WTC11 (cell line): ENCODE measurements around the gene SRSF6.

Source experiments
- ATF1 ChIP-seq: sonication (generic); formaldehyde crosslinking; IDR thresholded peaks from 2 replicates; pipeline ENCODE4 v1.8.1; 2023; ENCODE audit warnings: mild to moderate bottlenecking, moderate library complexity, missing genetic modification reagents
- CREB1 ChIP-seq: sonication (generic); formaldehyde crosslinking; IDR thresholded peaks from 2 replicates; pipeline ENCODE4 v1.8.0; 2023; ENCODE audit warnings: mild to moderate bottlenecking, missing genetic modification reagents
- FOXK1 ChIP-seq: sonication (generic); formaldehyde crosslinking; IDR thresholded peaks from 2 replicates; pipeline ENCODE4 v1.8.0; 2022; ENCODE audit warnings: mild to moderate bottlenecking, moderate library complexity, missing genetic modification reagents
- NFATC4 ChIP-seq: fragments of 250-450 bp; sonication (Bioruptor Pico); IDR thresholded peaks from 2 replicates; pipeline ENCODE4 v1.9.0; 2021; ENCODE audit warnings: mild to moderate bottlenecking
- NR2C2 ChIP-seq: sonication (generic); formaldehyde crosslinking; IDR thresholded peaks from 2 replicates; pipeline ENCODE4 v1.8.0; 2022; ENCODE audit warnings: mild to moderate bottlenecking, missing genetic modification reagents
- NR3C1 ChIP-seq: sonication (generic); formaldehyde crosslinking; conservative IDR thresholded peaks from 2 replicates; pipeline ENCODE4 v1.8.1; 2023; ENCODE audit warnings: low read depth, mild to moderate bottlenecking, missing genetic modification reagents
- SOX15 ChIP-seq: fragments of 250-450 bp; sonication (Bioruptor Pico); IDR thresholded peaks from 2 replicates; pipeline ENCODE4 v1.9.0; 2021; ENCODE audit warnings: mild to moderate bottlenecking
- TEAD4 ChIP-seq: sonication (generic); formaldehyde crosslinking; IDR thresholded peaks from 2 replicates; pipeline ENCODE4 v1.8.0; 2022; ENCODE audit warnings: mild to moderate bottlenecking, missing genetic modification reagents
- TF ChIP-seq, protein P1 (sequence below): fragments of 200-600 bp; IDR thresholded peaks from 2 replicates; pipeline ENCODE4 v1.8.0; 2022; ENCODE audit warnings: antibody characterized with exemption
- TF ChIP-seq, protein P2 (sequence below): sonication (generic); formaldehyde crosslinking; IDR thresholded peaks from 2 replicates; pipeline ENCODE4 v1.8.0; 2022; ENCODE audit warnings: mild to moderate bottlenecking, missing genetic modification reagents

DNA sequence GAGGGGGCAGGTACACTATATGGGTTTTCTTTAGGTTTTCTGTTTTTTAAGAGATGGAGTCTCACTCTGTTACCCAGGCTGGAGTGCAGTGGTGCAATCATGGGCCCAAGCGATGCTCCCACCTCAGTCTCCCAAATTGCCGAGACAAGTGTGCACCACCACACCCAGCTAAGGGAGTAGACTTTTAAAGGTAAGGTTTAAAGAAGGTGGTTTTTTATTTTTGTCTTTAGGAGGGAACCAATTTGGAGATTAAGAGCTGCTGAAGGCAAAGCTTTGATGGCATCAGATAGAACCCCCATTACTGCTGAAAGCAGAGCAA is 7.9 kb downstream of the SRSF6 start:
- no peak for TF ChIP-seq NFATC4 (CRISPR knock-in tag)
- TF ChIP-seq, protein P1, sequence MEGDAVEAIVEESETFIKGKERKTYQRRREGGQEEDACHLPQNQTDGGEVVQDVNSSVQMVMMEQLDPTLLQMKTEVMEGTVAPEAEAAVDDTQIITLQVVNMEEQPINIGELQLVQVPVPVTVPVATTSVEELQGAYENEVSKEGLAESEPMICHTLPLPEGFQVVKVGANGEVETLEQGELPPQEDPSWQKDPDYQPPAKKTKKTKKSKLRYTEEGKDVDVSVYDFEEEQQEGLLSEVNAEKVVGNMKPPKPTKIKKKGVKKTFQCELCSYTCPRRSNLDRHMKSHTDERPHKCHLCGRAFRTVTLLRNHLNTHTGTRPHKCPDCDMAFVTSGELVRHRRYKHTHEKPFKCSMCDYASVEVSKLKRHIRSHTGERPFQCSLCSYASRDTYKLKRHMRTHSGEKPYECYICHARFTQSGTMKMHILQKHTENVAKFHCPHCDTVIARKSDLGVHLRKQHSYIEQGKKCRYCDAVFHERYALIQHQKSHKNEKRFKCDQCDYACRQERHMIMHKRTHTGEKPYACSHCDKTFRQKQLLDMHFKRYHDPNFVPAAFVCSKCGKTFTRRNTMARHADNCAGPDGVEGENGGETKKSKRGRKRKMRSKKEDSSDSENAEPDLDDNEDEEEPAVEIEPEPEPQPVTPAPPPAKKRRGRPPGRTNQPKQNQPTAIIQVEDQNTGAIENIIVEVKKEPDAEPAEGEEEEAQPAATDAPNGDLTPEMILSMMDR: no peak
- TF ChIP-seq ATF1 (CRISPR knock-in tag): no peak
- no peak for TF ChIP-seq FOXK1
- TF ChIP-seq, protein P2, sequence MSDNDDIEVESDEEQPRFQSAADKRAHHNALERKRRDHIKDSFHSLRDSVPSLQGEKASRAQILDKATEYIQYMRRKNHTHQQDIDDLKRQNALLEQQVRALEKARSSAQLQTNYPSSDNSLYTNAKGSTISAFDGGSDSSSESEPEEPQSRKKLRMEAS (CRISPR knock-in tag): no peak
- TF ChIP-seq TEAD4 (CRISPR knock-in tag): no peak
- TF ChIP-seq NR3C1 (CRISPR knock-in tag): no peak
- no peak for TF ChIP-seq SOX15 (CRISPR knock-in tag)
- no peak for TF ChIP-seq NR2C2 (CRISPR knock-in tag)
- no peak for TF ChIP-seq CREB1 (CRISPR knock-in tag)
